PC-9 (cell line): ENCODE data around the gene MYBPC3.

Source experiments
- CTCF ChIP-seq: fragments of 200-600 bp; sonication (generic); conservative IDR thresholded peaks from 2 replicates; pipeline ENCODE4 v1.6.1; 2017; ENCODE audit warnings: mixed run types, antibody characterized with exemption, mild to moderate bottlenecking, moderate library complexity
- EZH2 ChIP-seq: fragments of 200-600 bp; sonication (generic); IDR thresholded peaks from 2 replicates; pipeline ENCODE4 v1.8.0; 2017; ENCODE audit warnings: antibody characterized with exemption, low read depth

GRCh38 chr11:47394050-47394321 is 41.5 kb upstream of the MYBPC3 start:
- no peak for TF ChIP-seq CTCF
- TF ChIP-seq EZH2 = no peak
